GM21529 (cell line): ENCODE measurements around the gene CUL4A.

ENCODE experiments used
- ATAC-seq: cut with Tn5 transposase; IDR thresholded peaks from one replicate; pipeline ENCODE4 v1.9.1; 2021; ENCODE audit not compliant: unreplicated experiment

Gene CUL4A

GRCh38 chr13:113179374-113180230 lies 29.8 kb upstream of the CUL4A start:
- no peak for ATAC-seq

GRCh38 chr13:113182046-113182445 lies 27.4 kb upstream of the CUL4A start:
- ATAC-seq: no peak

GRCh38 chr13:113183450-113184129 lies 25.8 kb upstream of the CUL4A start:
- no peak for ATAC-seq

- ATAC-seq: no peak
Observed at GRCh38 chr13:113184568-113185440, 24.6 kb upstream of the CUL4A start.

GRCh38 chr13:113186061-113186900 lies 23.1 kb upstream of the CUL4A start:
- peak; percentile 96 for ATAC-seq

GRCh38 chr13:113187263-113187669 lies 22.1 kb upstream of the CUL4A start:
- no peak for ATAC-seq

- ATAC-seq: no peak
Observed at GRCh38 chr13:113187883-113188665, 21.3 kb upstream of the CUL4A start.

- ATAC-seq: no peak
Observed at GRCh38 chr13:113190181-113190580, 19.2 kb upstream of the CUL4A start.

GRCh38 chr13:113192279-113192678 lies 17.1 kb upstream of the CUL4A start:
- ATAC-seq: no peak

GRCh38 chr13:113192902-113193301 lies 16.5 kb upstream of the CUL4A start:
- no peak for ATAC-seq

- ATAC-seq: no peak
Observed at GRCh38 chr13:113195360-113195759, 14.1 kb upstream of the CUL4A start.

GRCh38 chr13:113196970-113197737 lies 12.3 kb upstream of the CUL4A start:
- ATAC-seq: no peak

- ATAC-seq: no peak
Observed at GRCh38 chr13:113201815-113202214, 7.6 kb upstream of the CUL4A start.

GRCh38 chr13:113202912-113203311 lies 6.5 kb upstream of the CUL4A start:
- ATAC-seq: no peak

GRCh38 chr13:113203507-113204377 lies 5.7 kb upstream of the CUL4A start:
- no peak for ATAC-seq

GRCh38 chr13:113204378-113204734 lies 5.1 kb upstream of the CUL4A start:
- ATAC-seq: no peak

GRCh38 chr13:113205428-113205931 lies 3.9 kb upstream of the CUL4A start:
- ATAC-seq: no peak

- no peak for ATAC-seq
Observed at GRCh38 chr13:113207460-113207859, 2.0 kb upstream of the CUL4A start.
